Thoracic aorta (tissue), 2 donors: Measurements from ENCODE around the gene ERVW-1. TPM values are rescaled to one million over a fixed set of nuclear protein-coding genes. Genes with fewer than 3 reads are reported as not detected.

Source experiments
- total RNA-seq, 2 donors: library from RNA; depleted of rRNA; stranded (reverse); fragments of >200 nt; gene quantifications; one replicate each; pipeline versions ENCODE4 v1.1.0 to v1.2.3, GENCODE V29; 2016

Gene ERVW-1
- total RNA-seq, 2 donors from 2014 or later, result not detected

Other genes with a start within 250 kb of the ERVW-1 start
- gene KRIT1, start 232.0 kb downstream of the ERVW-1 start, total RNA-seq, result 10 to 100 TPM; 83.1 to 98.8 TPM
- 10 to 100 TPM; 33.3 to 37.1 TPM for gene ANKIB1, start 232.0 kb downstream of the ERVW-1 start, total RNA-seq
- gene GATAD1, start 30.5 kb downstream of the ERVW-1 start, total RNA-seq, result 10 to 100 TPM; 44.0 to 72.3 TPM
- gene PEX1, start 50.6 kb upstream of the ERVW-1 start, total RNA-seq, result 10 to 100 TPM; 23.0 to 26.2 TPM
- gene RBM48, start 50.8 kb upstream of the ERVW-1 start, total RNA-seq, result 10 to 100 TPM in 1 of 2 donors, 1 to 10 TPM in 1; 9.5 to 16.4 TPM
- 10 to 100 TPM; 18.1 to 29.5 TPM for gene FAM133B, start 112.4 kb upstream of the ERVW-1 start, total RNA-seq